Liver (tissue), 3 donors: ENCODE measurements around the gene RELN.

Source experiments
- CTCF ChIP-seq: fragments of 150-350 bp; IDR thresholded peaks from 2 replicates; pipeline ENCODE4 v1.5.1; 2017; ENCODE audit warnings: improper control_type of control experiment, low read depth, low read length; ENCODE audit not compliant: missing input control
- EGR1 ChIP-seq, 2 donors: IDR thresholded peaks; 2 replicates each; pipeline ENCODE4 v1.6.1; 2016 to 2018; ENCODE audit warnings: antibody characterized with exemption in 2 of 2, low read depth in 2 of 2
- FOXA1 ChIP-seq: IDR thresholded peaks from 2 replicates; pipeline ENCODE4 v1.6.1; 2016; ENCODE audit warnings: antibody characterized with exemption
- GABPA ChIP-seq, 2 donors: IDR thresholded peaks in 1 of 2; conservative IDR thresholded peaks in 1 of 2; 2 replicates each; pipeline ENCODE4 v1.6.1; 2016; ENCODE audit warnings: antibody characterized with exemption in 2 of 2, mild to moderate bottlenecking in 1 of 2, moderate library complexity in 1 of 2
- HNF4A ChIP-seq, 2 donors: conservative IDR thresholded peaks; 2 replicates each; pipeline ENCODE4 v1.6.1; 2016; ENCODE audit warnings: antibody characterized with exemption in 2 of 2, mild to moderate bottlenecking in 2 of 2
- JUND ChIP-seq, 2 donors: IDR thresholded peaks; 2 replicates each; pipeline ENCODE4 v1.6.1; 2016; ENCODE audit warnings: antibody characterized with exemption in 2 of 2
- NR2F2 ChIP-seq: IDR thresholded peaks from 2 replicates; pipeline ENCODE4 v1.6.1; 2016; ENCODE audit warnings: antibody characterized with exemption
- RAD21 ChIP-seq, 2 donors: IDR thresholded peaks; 2 replicates each; pipeline ENCODE4 v1.6.1; 2016; ENCODE audit warnings: antibody characterized with exemption in 2 of 2, mild to moderate bottlenecking in 2 of 2
- REST ChIP-seq: IDR thresholded peaks from 2 replicates; pipeline ENCODE4 v1.6.1; 2016; ENCODE audit warnings: antibody characterized with exemption, mild to moderate bottlenecking
- SP1 ChIP-seq: IDR thresholded peaks from 2 replicates; pipeline ENCODE4 v1.6.1; 2018; ENCODE audit warnings: antibody characterized with exemption, mild to moderate bottlenecking
- YY1 ChIP-seq: IDR thresholded peaks from 2 replicates; pipeline ENCODE4 v1.6.1; 2016; ENCODE audit warnings: antibody characterized with exemption, mild to moderate bottlenecking
- TF ChIP-seq, protein P1 (sequence below): IDR thresholded peaks from 2 replicates; pipeline ENCODE4 v1.6.1; 2016; ENCODE audit warnings: antibody characterized with exemption
- donor health status: healthy.
- donor health status: healthy.

DNA sequence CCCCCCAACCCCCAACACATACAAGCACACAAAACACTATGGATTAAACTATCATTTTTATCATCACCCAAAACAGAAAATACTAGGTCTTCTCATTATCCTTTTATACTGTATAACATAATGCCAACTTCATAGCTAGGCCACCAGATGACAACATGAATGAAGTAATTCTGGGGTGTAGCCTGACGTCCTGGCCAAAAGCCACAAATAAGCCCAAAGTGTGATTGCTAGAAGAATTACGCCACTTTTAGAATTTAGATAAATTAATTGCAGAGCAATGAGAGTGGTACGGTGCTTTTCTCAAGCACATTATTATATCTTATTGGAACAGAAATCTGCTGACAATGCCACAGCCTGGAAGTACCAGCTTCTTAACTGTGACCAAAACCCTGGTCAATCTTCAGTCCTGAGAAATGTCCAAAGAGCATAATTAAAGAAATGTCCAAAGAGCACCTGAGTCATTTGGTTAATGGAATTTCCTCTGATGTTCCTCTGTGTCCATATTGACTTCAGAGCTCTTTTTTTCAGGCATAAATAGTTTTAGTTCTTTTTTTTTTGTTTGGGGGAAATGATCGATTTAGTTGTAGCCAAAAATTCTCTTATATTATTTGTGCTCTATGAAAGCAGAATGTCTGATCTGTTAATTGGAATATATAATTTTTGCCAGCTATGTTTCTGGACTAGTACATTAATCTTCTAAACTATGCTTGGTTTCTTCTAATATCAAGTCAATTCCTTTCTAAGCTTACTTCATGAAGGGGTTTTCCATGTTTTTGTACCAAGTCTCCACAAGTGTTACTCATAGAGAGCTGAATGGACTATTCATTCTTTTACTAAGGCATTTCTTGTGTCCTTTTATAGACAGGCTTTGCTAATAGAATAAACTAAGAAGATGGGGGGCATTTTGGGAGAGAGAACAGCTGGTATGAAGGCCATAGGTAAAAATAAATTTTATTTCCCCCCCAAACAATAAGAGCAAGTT is 310.0 kb downstream of the RELN start:
- TF ChIP-seq CTCF, result no peak
- no peak for TF ChIP-seq EGR1 (IDR thresholded peaks at IDR 0.05; ENCODE audit: low read depth in 2 of 2)
- TF ChIP-seq JUND (IDR thresholded peaks at IDR 0.05), result no peak
- TF ChIP-seq RAD21 (IDR thresholded peaks at IDR 0.05), result no peak
- no peak for TF ChIP-seq YY1
- no peak for TF ChIP-seq REST
- TF ChIP-seq HNF4A (conservative IDR thresholded peaks at IDR 0.05), result no peak
- no peak for TF ChIP-seq GABPA (IDR thresholded peaks at IDR 0.05 in 1 of 2, conservative IDR thresholded peaks at IDR 0.05 in 1 of 2)
- TF ChIP-seq SP1, result no peak
- TF ChIP-seq FOXA1, result no peak
- TF ChIP-seq NR2F2, result no peak
- TF ChIP-seq, protein P1, sequence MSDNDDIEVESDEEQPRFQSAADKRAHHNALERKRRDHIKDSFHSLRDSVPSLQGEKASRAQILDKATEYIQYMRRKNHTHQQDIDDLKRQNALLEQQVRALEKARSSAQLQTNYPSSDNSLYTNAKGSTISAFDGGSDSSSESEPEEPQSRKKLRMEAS, result no peak
